AG20443 (cell line): ENCODE measurements around the gene FASN.

Source experiments
- DNase-seq: peaks from one replicate; pipeline ENCODE4 v3.0.0; 2012; ENCODE audit warnings: low spot score, mixed read lengths

The FASN gene

DNA sequence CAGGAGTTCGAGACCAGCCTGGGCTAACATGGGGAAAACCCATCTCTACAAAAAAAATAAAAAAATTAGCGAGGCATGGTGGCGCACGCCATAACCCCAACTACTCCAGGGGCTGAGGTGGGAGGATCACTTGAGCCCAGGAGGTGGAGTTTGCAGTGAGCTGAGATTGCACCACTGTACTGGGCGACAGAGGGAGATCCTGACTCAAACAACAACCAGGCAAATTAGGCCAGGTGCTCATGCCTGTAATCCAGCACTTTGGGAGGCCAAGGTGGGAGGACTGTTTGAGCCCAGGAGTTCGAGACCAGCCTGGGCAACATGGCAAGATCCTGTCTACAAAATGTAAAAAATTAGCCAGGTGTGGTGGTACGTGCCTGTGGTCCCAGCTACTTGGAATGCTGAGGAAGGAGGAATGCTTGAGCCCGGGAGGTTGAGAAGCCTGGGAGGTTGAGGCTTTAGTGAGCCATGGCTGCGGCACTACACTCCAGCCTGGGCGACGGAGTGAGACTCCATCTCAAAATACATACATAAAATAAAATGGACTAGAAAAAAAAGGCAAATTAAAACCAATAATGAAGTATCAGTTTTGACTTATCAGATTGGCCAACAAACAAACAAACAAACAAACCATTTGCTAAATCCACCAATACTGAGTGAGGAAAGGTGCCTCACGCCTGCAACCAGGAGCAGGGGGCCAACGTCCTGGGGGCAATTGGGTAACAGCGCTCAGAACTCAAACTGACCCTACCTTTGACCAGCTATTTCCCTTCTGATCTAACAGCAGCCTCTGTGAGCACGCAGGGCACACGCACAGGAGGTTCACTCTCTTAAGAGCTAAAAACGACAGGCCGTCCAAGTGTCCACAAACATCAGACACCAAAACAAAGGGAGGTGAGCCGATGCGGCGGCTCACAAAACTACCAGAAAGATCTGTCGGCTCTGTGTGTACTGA lies 19.4 kb upstream of the FASN start:
- no peak for DNase-seq

DNA sequence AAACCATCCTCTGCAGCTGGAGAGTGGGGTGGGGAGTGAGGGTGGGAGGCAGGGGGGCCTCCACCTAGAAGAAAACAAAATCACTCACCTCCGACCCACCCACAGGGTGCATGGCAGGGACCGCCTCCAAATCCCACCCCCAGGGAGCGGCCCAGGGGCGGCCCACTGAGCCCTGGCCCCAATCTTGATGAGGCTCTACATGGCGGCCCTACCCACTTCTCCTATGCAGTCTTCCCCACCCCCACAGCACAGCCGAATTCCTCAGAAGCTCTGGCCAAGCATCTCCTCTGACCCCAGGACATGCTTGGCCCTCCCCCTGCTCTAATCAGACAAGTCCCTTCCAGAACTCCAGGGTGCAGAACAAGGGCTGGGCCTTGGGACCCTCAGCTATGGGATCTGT lies 18.2 kb upstream of the FASN start:
- DNase-seq: no peak

DNA sequence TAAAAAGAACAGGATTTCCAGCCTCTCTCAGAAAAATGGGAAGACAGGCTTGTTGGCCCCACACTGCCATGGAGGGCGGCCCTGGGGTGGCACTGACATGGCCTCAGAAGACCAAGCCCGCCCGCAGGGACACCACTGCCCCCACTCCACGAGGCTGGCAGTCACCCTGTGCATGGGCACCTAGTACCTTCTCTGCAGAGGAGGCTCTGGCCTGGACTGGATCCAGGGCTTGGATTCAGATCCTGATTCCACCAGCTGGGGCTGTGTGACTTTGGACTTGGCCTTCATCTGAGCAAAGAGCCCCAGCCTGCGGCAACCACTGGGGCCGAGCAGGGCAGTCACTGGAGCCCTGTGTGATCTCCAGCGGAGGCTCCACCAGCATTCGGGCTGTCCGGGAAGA lies 16.8 kb upstream of the FASN start:
- no peak for DNase-seq

DNA sequence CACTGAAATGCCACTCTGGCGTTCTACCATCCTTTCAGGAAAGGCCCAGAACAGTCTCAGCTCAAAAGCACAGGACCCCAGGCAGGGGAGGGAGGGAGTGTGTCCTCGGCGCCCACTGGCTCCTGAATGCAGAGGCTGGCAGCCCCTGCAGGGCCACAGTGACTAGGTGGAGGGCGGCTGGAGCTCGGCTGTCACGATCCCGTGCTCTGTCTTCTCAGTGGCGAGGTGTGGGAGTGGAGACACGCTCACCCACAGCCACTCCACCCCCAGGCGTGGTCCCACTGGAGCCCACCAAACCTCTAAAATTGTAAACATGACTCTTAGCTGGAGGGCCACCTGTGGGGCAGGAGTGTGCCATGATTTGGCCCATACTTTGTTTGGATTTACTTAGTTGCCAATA lies 16.4 kb upstream of the FASN start:
- no peak for DNase-seq

DNA sequence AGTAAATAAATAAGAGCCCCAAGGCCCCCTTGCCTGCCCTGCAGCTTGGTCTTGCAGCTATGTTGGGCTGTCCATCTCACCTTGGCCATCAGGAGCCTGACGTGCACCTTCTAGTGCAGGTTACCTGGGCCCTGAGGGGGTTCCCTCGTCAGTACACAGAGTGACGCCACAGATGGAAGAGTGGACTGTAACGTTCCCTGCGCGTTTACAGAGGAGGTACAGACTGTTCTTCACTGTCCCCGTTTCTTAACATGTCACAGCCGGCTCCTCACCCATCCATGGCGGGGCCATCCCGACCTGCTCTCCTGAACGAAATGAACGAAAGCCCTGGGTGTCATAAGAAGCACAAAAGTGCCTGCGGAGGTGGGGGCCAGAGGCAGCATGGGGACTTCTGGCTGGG lies 15.9 kb upstream of the FASN start:
- DNase-seq: no peak

DNA sequence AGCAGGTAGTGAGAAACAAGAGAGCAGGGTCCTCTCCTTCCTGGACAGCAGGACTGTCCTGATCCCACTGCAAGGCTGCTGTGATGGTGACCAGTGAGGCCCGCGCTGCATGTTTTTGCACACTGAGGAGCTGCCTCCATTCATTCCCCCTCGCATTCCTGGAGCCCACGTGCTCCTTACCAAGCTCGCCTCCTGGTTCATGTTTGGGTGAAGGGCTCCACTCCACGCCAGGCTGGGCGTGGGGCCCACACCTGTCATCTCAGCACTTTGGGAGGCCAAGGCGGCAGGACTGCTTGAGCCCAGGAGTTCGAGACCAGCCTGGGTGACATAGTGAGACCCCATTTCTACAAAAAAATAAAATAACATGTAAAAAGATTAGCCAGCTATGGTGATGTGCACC lies 15.4 kb upstream of the FASN start:
- DNase-seq: no peak

DNA sequence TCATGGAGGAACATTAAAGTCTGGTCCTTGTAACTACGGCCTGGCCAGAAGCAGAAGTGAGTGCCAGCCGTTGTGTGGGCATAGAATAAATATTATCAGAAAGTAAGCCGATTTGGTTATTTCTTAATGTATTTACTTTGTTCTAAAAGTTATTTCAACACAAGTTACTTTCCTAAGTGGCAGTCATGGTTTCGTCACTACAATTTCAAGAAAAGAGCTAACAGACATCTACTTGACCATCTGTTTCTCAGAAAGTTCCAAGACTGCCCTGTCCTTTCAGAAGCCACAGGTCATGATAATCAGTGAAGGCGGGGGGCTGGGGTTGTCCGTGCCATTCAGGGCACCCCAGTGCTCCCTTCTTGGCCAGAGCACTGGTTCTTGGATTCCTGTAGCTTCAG lies 14.9 kb upstream of the FASN start:
- no peak for DNase-seq

DNA sequence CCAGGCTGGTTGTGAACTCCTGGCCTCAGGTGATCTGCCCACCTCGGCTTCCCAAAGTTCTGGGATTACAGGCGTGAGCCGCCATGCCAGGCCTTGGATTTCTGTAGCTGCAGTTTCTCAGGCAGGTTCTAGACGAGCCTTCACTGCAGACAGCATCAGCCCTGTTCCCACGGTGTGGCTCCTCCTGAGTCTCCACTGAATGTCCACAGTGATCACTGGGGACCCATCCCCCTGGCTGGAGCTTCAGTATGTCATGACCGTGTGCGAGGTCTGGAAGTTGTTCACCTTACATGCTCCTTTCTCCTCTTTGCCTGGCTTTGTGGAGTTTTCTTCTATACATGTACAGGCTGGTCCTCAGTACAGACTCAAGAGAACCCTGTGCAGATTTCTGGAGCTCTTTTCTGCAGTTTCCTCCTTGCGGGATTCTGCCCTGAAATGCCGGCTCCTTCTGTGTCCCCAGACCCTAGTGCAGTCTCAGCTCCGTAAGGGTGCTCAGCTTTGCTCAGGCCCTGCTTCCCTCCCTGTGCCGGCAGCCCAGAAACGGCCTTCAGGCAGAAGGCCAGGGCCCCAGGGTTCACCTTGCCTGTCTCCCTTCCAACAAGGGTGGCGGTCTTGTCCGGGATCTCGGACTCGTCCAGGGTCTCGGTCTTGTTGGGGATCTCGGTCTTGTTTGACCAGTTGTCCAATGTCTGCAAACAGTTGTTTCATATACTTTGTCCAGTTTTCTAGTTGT lies 14.3 kb upstream of the FASN start:
- DNase-seq: no peak

DNA sequence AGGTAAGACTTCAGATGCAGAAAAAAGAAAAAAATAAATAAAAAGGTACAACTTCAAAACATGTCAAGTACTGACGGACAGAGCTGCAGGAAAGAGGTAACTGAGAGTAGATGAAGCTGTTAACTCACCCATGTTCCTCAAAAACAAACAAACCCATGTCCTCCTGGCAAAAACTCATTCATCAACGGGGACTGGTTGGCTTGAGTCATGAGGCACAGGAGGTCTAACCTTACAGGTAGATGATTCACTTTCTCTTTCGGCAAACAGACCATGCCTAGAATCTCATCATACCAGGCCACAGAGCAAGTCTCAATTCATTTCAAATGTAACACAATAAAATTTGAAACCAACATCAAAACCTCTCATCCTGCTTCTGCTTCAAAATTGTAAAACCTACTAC lies 12.3 kb upstream of the FASN start:
- DNase-seq: no peak

DNA sequence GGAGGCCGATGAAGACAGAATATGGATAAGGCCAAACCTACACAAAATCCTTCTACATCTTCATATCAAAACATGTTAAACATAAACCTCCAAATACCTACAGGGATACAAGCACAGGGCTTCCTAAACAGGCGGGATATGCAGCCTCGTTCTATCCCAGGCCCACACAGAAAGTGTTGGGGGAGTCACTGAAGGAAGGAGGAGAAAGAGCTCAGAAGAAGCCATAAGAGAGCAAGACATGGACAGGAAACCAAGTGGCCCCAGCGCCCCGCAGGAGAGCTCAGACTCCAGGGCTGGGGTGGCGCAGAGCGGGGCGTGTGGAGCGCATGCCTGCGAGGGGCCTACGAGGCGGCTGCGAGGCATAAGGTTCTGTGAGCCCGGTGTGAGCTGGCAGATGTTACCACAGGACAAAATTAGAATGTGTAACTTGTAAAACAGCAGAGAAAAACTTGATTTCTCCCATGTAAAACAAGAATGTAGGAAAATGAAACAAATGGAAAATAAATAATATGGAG lies 11.0 kb upstream of the FASN start:
- DNase-seq: no peak

DNA sequence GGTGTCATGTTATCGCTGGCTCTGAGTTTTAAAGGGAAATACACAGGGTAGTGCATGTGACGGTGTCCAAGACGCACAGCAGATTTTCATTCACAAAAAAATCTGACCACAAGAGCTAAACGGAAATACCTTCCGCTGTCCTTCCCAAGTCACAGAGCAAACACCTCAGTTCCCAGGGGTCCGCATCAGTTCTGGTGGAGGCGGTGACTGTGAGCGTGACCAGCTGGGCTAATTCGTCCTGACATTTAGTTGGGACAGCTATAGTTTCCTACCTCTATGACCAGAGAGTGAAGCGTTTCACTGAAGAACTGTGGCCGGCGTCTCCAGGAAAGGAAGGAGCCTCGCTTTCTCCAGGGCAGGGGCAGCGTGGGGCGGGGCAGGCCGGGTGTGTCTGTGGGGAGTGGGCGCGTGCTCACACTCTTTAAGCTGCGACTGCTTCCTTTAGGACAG lies 10.5 kb upstream of the FASN start:
- no peak for DNase-seq

DNA sequence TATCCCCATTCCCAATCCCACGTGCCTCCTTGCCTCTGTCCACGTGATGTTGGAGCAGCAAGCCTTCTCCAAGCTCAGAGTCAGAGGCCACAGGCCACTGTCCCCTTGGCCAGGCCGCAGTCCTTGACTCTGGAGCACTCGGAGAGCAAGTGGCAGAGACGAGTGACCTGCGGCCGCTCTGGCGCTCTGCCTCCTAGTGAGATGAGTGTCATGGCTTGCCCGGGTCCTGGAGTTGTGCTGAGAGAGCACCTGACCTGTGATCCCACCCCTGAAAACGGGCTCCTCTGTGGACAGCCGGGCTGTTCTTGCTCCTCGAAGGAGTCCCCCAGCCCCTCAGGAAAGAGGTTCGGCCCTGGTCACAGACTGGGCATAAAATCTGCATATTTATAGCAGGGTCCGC lies 10.0 kb upstream of the FASN start:
- no peak for DNase-seq

DNA sequence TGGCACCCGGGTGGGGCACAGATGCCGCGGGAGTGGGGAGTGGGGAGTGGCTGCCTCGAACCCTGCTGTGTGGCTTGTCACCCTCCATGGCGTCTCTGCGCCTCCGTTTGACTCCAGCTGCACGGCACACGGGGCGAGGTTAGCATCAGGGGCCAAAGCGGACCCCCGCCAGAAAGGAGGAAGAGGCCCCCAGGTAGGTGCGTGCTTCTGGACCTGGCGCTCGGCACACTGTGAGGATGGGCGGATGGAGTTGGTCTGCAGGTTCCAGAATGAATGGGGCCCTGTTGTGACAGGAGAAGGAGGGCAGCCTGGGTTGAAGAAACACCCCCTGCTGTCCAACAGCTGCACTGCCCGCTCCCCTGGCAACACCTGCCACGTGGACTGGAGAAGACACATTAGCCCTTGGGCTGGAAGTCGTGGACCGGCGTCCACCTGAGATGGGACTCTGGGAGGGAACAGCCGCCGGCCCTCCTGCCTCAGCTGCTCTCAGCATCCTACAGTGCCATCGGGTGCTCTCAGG lies 9.4 kb upstream of the FASN start:
- no peak for DNase-seq

DNA sequence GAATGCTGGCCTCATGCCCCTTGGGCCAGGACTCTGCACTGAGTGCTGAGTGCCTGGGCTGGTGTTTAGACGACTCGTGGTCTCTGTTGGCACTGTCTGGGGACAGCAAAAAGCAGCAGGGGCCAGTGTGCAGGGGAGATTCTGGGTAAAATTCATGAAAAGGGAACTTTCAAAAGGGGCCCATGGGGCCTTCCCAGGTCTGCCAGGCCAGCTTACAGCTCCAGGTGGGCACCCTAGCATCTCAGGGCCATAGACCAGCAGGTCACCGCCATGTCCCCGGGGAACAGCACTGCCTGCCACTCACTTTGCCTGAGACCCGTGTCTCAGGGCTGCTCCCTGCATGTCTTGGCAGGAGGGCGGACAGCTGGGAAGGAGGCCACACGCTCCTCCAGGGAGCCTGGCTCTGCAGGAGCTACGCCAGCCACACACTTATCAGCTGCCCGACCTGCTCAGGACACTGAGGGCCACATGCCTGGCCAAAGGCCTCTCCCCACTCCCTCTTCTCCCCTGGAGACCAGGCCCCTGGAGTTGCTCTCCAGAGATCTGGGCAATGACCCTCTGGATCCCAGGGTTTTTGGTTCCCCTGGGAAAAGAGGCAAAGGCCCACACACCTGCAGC lies 8.8 kb upstream of the FASN start:
- DNase-seq: no peak

DNA sequence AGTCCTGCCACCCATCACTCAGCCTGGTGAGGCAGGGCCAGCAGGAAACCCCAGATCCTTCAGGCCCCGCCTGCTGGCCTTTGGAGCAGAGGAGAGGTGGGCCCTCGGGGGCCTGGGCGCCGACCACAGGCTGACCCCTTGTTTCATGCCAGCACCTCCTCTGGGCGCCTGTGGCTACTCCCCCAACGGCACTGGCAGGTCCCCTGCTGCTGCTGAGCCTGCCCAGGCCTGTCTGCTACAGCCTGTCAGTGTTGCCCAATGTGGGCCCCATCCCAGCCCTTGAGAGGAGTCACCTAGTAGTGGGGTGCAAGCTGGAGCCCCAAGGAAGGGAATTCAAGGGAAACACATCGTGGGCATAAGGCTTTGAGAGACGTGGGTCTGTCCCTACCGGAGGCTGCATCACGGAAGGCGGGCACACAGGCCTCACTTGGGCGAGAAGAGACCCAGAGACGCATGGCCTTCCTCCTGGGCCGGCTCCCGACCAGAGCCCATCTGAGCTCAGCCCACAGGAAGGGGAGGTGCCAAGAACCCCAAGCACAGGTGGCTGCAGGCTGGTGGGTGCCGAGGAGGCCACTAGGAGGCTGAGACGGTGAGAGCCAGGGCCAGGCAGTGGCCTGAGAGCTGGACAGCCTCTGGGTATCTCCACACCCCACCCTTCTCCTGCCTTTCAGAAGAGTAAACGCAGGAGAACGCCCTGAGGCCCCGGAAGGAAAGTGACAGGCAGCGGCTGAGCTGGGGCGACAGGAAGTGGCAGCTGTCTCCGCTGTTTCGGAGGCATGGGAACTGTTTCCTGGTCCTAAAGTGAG lies 8.0 kb upstream of the FASN start:
- DNase-seq: peak; percentile 61

DNA sequence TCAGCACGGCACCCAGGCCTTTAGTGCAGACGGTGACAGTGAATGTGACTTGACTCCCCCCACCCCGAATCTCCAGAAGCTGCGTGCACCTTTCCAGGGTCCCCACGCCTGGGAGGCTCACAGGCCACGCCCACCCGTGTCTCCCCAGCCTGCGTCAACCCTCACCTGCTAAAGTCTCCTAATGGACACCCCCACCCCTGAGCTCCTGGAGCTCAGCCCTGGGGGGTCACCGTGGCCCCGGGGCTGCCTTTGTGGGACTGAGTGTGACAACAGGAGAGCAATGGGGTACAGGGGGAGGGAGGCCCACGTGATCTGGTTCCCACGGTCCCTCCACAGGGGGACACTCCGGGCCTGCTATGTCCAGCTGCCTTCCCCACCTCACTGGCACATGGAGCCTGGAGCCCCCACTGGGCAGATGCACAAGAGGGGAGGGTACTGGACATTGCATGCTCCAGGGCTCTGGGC lies 7.4 kb upstream of the FASN start:
- no peak for DNase-seq

DNA sequence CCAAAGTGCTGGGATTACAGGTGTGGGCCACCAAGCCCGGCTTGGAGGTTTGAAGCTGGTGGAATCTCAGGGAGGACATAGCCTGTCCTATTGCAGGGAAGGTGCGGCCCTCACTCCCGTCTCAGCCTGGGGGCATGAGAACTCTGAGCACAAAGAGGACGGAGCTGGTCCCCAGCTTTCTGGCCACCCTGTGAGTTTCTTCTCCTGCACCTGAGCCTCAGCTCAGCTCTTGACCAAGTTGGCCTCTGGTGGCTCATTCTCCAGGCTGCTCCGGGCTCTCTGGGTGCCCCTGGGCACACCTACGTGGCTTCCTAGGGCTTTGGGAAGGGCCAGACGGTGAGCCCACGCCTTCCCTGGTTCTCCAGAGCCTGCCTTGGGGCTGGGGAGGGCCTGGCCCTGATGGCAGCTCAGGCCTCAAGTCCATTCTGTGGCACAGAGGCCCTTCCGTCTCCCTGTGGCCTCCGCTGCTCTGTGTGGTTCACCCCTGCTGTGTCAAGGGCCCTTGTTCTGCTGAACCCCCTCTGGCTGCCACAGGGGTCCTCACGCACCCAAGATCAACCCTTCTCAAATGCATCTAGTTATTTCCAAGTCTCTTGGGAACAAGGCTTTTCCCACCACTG lies 6.9 kb upstream of the FASN start:
- no peak for DNase-seq

DNA sequence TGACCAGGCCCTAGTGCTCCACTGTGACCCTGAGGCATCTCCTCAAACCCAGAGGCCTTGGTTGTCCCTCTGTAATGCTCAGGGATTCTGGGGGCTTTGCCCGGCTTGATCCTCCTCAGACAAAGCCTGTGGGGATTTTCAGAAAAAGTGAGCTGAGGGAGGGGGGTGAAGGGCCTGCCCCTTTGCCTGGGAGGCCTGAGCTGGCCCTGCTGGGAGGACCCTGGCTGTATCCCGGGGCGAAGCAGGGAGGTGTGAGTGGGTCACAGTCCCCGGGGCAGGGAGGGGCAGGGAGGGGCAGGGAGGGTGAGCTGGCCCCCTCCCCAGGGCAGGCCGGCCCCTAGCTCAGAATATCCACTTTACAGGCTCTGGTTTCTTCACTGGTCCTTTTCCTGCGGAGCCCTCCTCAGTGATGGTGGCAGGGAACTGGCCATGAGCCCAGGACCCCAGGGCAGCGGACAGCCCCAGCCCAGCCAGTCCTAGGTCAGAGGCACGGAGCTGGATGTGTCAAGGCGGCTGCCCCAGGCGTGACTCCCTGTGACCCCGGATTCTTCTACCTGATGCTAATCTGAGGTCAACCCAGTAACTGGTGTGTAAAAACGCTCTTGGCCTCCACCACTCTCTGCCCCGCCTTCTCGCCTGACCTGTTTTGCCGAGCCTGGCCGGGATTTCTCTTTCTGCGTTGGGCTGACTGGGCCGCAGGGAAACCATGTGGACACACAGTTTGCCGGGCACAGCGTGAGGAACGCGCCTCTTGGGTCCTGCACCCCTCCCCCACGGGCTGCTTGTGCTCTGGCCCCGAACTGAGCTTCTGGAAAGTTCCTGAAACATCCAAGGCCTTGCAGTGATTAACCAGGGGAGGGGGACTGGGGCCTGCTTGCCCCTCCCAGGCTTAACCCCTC lies 5.8 kb upstream of the FASN start:
- peak; percentile 40 for DNase-seq

DNA sequence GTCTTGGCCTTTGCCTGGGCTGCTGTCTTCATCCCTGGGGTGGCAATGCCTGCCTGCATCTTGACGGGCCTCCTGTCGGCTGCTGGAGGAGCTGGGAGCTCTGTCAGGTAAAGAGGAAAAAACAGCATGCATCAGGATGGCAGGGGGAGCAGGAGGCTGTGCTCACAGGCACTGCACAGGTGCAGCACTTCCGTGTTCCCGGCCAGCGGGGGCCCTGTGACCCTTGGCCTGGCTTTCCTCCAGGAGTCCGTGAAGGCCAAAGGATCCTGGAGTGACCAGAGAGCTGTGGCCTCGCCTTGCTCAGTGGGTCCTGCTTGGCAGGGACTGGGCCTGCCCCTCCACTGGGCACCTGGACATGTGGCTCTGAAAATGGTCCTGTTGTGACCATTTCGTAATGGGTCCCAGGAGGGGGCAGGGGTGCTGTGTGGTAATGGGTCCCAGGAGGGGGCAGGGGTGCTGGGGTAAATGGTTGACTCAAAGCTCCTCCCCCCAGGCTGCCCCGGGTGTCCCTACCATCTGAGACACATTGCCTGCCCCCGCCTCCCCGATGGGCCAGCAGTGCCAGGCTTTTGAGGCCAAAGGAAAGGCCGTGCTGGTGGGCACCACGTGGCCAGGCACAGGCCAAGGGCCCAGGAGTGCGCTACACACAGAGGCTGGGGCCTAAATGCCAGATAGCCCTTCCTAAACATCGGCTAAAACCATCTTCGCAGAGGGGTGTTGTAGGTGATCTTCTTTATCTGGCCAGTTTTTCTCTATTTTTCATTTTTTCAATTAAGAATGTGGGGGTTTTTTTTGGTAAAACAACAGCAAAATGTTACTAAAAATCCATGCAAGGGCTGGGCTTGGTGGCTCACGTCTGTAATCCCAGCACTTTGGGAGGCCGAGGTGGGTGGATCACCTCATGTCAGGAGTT lies 4.0 kb upstream of the FASN start:
- no peak for DNase-seq
